Measurements from ENCODE around the gene TNIP1. TPM values are rescaled to one million over a fixed set of nuclear protein-coding genes. Genes with fewer than 3 reads are reported as not detected.

TNIP1 gene
- total RNA-seq, 4 donors from 2014 or later = 112 to 228 (median 188) TPM

DNA sequence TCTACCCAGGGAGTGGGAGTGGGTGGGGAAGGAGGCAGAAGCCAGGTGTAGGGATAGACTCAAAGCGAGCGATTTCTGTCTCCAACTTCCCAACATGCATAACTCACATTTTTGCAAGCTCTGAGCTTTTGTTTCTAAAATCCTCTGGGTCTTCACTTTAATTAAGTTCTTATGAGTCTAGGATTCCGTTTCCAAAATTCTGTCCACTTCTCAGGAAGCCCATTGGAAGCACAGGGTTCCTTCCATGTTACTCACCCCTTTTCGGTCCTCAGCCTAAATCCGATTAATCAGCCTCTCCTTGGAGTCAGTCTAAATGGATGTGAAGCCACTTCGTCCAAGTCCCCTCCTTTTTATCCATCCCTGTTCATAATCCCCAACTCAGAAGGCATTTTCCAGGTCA lies 59.1 kb downstream of the TNIP1 start:
- TF ChIP-seq POLR2A (IDR thresholded peaks at IDR 0.05) (no peak), CTCF (IDR thresholded peaks at IDR 0.05 in 4 of 5, conservative IDR thresholded peaks at IDR 0.05 in 1 of 5) (no peak)
- no peak for ATAC-seq
- Histone ChIP-seq H3K9me3 (no peaks in the 10 kb centered on the region), H3K4me1 (peaks cover 57 to 58% of the 10 kb centered on the region in 2 donors), H3K27ac (peak overlapping the region; percentile 94 to 99 (median 96)), H3K36me3 (peaks cover 0 to 14% of the 10 kb centered on the region in 2 donors), H3K4me3 (peak overlapping the region; percentile 84 to 97 (median 94)), H3K27me3 (no peaks in the 10 kb centered on the region)
- intact Hi-C loops (cut with DNase I; ENCODE audit: low total_unique reads) = loop anchor here (2.0 to 10.0 kb wide), 2 partner anchors 19 to 367 kb away; no protein-coding TSS in a partner anchor
- no peak for DNase-seq
- in situ Hi-C loops (cut with MboI; ENCODE audit: low sequenced_read_pairs in 4 of 4) = no loop called here

DNA sequence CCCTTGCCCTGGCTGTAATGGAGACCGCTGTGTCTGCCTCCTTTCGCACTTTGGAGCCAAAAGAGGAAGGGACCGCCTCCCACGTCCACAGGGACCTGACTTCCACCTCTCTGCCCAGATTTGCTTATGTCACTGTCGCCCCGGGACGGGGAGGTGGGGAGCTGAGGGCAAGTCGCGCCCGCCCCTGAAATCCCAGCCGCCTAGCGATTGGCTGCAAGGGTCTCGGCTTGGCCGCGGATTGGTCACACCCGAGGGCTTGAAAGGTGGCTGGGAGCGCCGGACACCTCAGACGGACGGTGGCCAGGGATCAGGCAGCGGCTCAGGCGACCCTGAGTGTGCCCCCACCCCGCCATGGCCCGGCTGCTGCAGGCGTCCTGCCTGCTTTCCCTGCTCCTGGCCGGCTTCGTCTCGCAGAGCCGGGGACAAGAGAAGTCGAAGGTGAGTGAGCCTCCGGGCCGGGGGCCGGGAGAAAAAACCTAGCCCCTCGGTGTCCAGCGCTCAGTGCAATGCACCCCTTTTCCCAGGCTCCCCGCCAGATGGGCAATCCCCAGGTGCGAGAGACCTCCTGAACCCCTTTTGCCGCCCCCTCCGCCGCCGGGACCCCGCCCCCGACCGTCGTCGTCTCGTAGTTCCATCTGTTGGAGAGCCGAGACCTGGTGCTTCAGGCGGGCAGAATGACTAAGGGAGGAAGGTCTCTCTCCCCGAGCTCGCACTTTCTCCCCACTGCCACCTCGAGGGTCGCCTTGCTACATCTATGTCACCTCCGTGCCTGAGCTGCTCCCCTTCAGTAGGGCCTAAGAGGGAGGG lies 60.3 kb downstream of the TNIP1 start, which contains the start of gene GPX3:
Gene GPX3, plus strand, starts transcription at position 288 of the 807 bp plus-strand sequence. Its CDS starts 64 bp downstream, at position 352.
- H3K36me3 ChIP-seq = peaks cover 0 to 5% of the 10 kb centered on the region in 2 donors
- peak within 1 kb of the TSS; percentile 84 to 97 (median 94) for H3K4me3 ChIP-seq
- H3K4me1 ChIP-seq = peaks cover 46 to 48% of the 10 kb centered on the region in 2 donors
- DNase-seq (peak; percentile 97 to 98), ATAC-seq (peak; percentile 57 to 61)
- TF ChIP-seq POLR2A (IDR thresholded peaks at IDR 0.05) = peak; percentile 96 to 99
- peak in 1 of 5 experiments; percentile 7 for TF ChIP-seq CTCF (IDR thresholded peaks at IDR 0.05 in 4 of 5, conservative IDR thresholded peaks at IDR 0.05 in 1 of 5)
- in situ Hi-C loops (cut with MboI; ENCODE audit: low sequenced_read_pairs in 4 of 4) (no loop called here), intact Hi-C loops (cut with DNase I; ENCODE audit: low total_unique reads) (loop anchor here (10.0 kb wide), 1 partner anchor 366 kb away; no protein-coding TSS in a partner anchor)
- no peaks in the 10 kb centered on the region for H3K27me3 ChIP-seq
- peak within 1 kb of the TSS; percentile 94 to 99 (median 96) for H3K27ac ChIP-seq
- no peaks in the 10 kb centered on the region for H3K9me3 ChIP-seq

- Histone ChIP-seq H3K36me3 (no peaks in the 10 kb centered on the region), H3K27me3 (no peaks in the 10 kb centered on the region), H3K4me1 (peaks cover 34 to 37% of the 10 kb centered on the region in 2 donors), H3K9me3 (no peaks in the 10 kb centered on the region), H3K4me3 (no peak overlapping the region), H3K27ac (peak overlapping the region; percentile 94 to 99 (median 96))
- DNase-seq = peak in 1 of 2 donors; percentile 15
- in situ Hi-C loops (cut with MboI; ENCODE audit: low sequenced_read_pairs in 4 of 4) (no loop called here), intact Hi-C loops (cut with DNase I; ENCODE audit: low total_unique reads) (no loop called here)
- no peak for TF ChIP-seq POLR2A (IDR thresholded peaks at IDR 0.05)
- TF ChIP-seq CTCF (IDR thresholded peaks at IDR 0.05 in 4 of 5, conservative IDR thresholded peaks at IDR 0.05 in 1 of 5) = no peak
- no peak for ATAC-seq
Measured at GRCh38 chr5:151019331-151019730, 61.5 kb downstream of the TNIP1 start.

DNA sequence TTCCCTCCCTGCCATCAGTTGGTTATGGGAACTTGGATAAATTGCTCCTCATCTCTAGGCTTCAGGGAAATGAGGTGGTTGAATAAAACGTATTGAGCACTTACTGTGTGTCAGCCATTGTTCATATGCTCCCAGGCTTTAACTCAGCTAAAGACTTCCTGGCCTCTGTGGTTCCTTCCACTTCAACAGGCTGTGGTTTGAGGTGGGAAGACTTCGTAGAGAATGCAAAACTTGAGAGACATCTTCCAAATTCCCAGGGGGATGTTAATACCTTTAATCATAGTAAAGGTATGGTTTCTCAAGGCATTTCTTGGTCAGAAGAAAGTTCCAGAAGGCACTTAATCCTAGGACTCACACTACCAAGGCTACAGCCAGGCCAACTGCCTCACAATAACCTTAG lies 62.0 kb downstream of the TNIP1 start:
- Histone ChIP-seq H3K27me3 (no peaks in the 10 kb centered on the region), H3K9me3 (no peaks in the 10 kb centered on the region), H3K4me3 (no peak overlapping the region), H3K27ac (peak overlapping the region in 1 of 4 donors; percentile 98), H3K4me1 (peaks cover 29 to 32% of the 10 kb centered on the region in 2 donors), H3K36me3 (no peaks in the 10 kb centered on the region)
- in situ Hi-C loops (cut with MboI; ENCODE audit: low sequenced_read_pairs in 4 of 4) (no loop called here), intact Hi-C loops (cut with DNase I; ENCODE audit: low total_unique reads) (no loop called here)
- DNase-seq = peak in 1 of 2 donors; percentile 0
- no peak for ATAC-seq
- no peak for TF ChIP-seq CTCF (IDR thresholded peaks at IDR 0.05 in 4 of 5, conservative IDR thresholded peaks at IDR 0.05 in 1 of 5)
- TF ChIP-seq POLR2A (IDR thresholded peaks at IDR 0.05) = no peak

All from gastrocnemius medialis (tissue), 4 donors.